NOMO-1 treated with dmso at 0.1 percent for 144 hours (cell line): ENCODE data around the gene CCDC134.
"Not testable (repeated sequence)": the region's sequence is repeated elsewhere in the genome, so short reads cannot be mapped to it uniquely, and the experiment has no call there.

Source experiments
- DNase-seq: peaks from one replicate; lab custom pipeline; 2025; ENCODE audit not compliant: unreplicated experiment; lab: John Stamatoyannopoulos, UW

CCDC134 gene

GRCh38 chr22:41822317-41823057 lies 22.0 kb downstream of the CCDC134 start:
- no peak for DNase-seq

GRCh38 chr22:41823797-41824196 lies 23.3 kb downstream of the CCDC134 start:
- DNase-seq = no peak

- no peak for DNase-seq
These were observed 24.9 kb downstream of the CCDC134 start for GRCh38 chr22:41825376-41825775.

- no peak for DNase-seq
These were observed 25.5 kb downstream of the CCDC134 start for GRCh38 chr22:41826021-41826420.

- no peak for DNase-seq
These were observed 26.2 kb downstream of the CCDC134 start for GRCh38 chr22:41826430-41827383.

- DNase-seq = no peak
These were observed 27.2 kb downstream of the CCDC134 start for GRCh38 chr22:41827671-41828070.

GRCh38 chr22:41828516-41828915 lies 28.0 kb downstream of the CCDC134 start:
- no peak for DNase-seq

- DNase-seq = no peak
These were observed 29.7 kb downstream of the CCDC134 start for GRCh38 chr22:41830174-41830573.

- DNase-seq = peak; percentile 50
These were observed 30.9 kb downstream of the CCDC134 start for GRCh38 chr22:41831383-41831782.

GRCh38 chr22:41831828-41832552 lies 31.5 kb downstream of the CCDC134 start:
- no peak for DNase-seq

GRCh38 chr22:41832553-41833368 lies 32.3 kb downstream of the CCDC134 start, which contains the start of gene SREBF2:
Gene SREBF2, plus strand, starts transcription at chr22:41833105. Its CDS starts 166 bp downstream, at chr22:41833271.
- DNase-seq = peak; percentile 99

GRCh38 chr22:41833369-41834004 lies 33.0 kb downstream of the CCDC134 start:
- DNase-seq = no peak

- DNase-seq = no peak
These were observed 33.8 kb downstream of the CCDC134 start for GRCh38 chr22:41834005-41834944.

GRCh38 chr22:41835462-41835861 lies 35.0 kb downstream of the CCDC134 start:
- DNase-seq = not testable (repeated sequence)

GRCh38 chr22:41836551-41836950 lies 36.1 kb downstream of the CCDC134 start:
- DNase-seq = no peak

- no peak for DNase-seq
These were observed 38.6 kb downstream of the CCDC134 start for GRCh38 chr22:41838842-41839618.

GRCh38 chr22:41840216-41840615 lies 39.7 kb downstream of the CCDC134 start:
- DNase-seq = no peak

- DNase-seq = no peak
These were observed 40.7 kb downstream of the CCDC134 start for GRCh38 chr22:41841085-41841712.
